HG03575 (cell line): Measurements from ENCODE around the gene ITGB3BP.
A peak's percentile ranks its signal among the peaks of the same experiment; 100 is the strongest.
"Not testable (repeated sequence)": the region's sequence is repeated elsewhere in the genome, so short reads cannot be mapped to it uniquely, and the experiment has no call there.

ENCODE experiments used
- ATAC-seq: cut with Tn5 transposase; IDR thresholded peaks from one replicate; pipeline ENCODE4 v1.9.1; 2021; ENCODE audit not compliant: unreplicated experiment, insufficient number of reproducible peaks, low FRiP score; ENCODE audit errors: extremely low read depth

ITGB3BP gene, protein sequence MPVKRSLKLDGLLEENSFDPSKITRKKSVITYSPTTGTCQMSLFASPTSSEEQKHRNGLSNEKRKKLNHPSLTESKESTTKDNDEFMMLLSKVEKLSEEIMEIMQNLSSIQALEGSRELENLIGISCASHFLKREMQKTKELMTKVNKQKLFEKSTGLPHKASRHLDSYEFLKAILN

DNA sequence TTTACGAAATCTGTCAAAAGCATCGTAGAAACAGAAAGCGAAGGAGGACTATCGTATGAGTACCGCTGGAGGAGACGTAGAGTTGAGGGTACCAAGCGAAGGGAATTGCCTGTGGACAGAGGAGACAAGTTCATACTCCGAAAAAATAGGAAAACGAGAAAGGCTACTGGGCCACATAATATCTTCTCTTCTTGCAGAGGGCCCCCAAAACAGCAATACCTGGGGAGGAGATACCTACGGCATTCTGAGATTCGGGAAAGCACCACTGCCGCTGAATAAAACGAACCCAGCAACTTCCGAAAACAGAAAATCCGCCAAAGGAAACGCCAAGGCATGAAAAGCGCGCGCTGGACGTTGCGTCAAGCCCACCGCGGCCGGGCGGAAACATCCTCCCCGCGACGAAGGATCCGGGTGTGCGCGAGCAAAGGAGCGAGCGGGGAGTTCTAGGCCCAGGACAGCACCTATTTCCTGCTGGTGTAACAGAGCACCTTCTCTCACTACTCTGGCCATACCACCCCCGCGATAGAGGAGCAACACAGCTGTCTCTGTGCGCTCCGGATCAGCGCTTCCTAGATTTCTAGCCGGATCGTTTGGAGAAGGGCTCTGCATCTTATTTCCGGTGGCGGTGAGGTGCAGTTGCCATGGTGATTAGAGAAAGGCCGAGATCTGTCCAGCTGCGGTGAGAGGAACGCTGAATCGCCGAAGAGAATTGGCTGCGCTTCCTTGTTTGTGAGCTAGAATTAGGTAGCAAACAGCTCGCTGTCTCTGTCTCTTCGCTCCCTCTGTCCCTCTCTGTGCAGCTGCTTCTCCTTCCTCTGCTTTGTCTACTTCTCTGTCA is at the start of gene ITGB3BP, which contains the start of gene EFCAB7:
TSS of gene ITGB3BP (minus strand) at position 335 of the 838 bp plus-strand sequence. CDS start at position 243, 92 bp downstream.
TSS of gene EFCAB7 (plus strand) at position 635 of the 838 bp plus-strand sequence. CDS start 2,048 bp downstream, outside the sequence.
- ATAC-seq = peak; percentile 69

GRCh38 chr1:63572686-63573085 is 49.7 kb upstream of the ITGB3BP start:
- not testable (repeated sequence) for ATAC-seq

GRCh38 chr1:63569640-63570316 is 46.8 kb upstream of the ITGB3BP start:
- no peak for ATAC-seq

DNA sequence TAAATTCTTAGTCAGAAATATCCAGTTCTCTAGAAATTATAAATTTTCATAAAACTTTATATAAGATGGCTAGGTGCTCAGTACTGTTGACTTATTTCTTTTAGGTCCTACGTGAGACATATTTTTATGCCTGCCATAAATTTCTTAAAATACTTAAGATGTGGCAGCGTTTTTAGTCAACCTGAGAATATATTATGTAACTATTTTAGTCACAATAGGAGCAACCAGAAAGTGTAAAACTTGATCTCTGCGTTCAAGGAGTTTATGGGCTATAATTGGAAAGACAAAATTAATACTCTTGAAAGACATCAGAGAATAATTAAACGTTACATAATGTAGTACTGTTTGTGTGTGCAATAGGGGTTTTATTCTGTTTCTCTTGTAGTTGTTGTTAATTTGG is 46.0 kb upstream of the ITGB3BP start:
- no peak for ATAC-seq

- ATAC-seq = no peak
Observed at GRCh38 chr1:63563745-63564144, 40.7 kb upstream of the ITGB3BP start.

- no peak for ATAC-seq
Observed at GRCh38 chr1:63559357-63559756, 36.3 kb upstream of the ITGB3BP start.

DNA sequence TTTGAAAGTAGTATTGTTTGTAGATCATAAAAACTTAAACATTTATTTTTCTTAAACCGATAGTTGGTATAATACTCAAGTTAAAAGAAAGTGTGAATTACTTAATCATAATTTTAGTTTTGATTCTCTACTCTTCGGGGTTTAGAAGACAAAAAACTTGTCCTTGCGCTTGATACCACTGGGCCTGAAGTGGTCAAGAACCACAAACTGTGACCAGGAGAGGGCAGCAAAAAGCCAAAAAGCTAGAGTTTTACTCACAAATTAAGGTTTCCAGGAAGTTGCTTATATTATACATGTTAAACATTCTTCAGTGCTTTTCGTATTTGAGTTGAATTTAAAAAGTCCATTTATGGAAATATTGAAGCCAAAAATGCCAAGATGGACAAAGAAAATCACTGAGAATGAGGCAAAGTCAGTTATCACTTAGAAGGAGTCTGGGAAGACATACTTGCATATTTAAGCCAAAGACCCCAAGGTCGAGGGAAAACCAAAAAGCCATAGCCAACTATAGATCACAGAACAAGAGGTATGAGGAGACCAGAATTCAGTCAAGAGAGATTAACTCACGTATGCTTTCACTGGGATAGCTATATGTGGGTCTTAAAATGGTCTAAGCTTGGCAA is 34.5 kb upstream of the ITGB3BP start:
- no peak for ATAC-seq

DNA sequence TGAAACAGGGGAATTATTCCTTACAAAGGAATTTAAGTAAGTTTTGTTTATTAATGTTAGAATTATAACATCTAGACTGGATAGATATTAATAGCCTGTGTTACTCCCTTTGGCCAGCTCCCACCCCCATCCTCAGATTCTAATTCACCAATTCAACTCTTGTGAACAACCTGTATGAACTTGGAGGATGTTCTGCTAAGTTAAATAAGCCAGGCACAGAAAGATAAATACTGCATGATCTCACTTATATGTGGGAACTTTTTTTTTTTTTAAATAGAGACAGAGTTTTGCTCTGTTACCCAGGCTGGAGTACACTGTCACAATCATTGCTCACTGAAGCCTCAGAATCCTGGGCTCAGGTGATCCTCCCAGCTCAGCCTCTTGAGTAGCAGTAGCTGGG is 32.5 kb upstream of the ITGB3BP start:
- ATAC-seq = no peak

GRCh38 chr1:63548877-63549276 is 25.9 kb upstream of the ITGB3BP start:
- ATAC-seq = no peak

DNA sequence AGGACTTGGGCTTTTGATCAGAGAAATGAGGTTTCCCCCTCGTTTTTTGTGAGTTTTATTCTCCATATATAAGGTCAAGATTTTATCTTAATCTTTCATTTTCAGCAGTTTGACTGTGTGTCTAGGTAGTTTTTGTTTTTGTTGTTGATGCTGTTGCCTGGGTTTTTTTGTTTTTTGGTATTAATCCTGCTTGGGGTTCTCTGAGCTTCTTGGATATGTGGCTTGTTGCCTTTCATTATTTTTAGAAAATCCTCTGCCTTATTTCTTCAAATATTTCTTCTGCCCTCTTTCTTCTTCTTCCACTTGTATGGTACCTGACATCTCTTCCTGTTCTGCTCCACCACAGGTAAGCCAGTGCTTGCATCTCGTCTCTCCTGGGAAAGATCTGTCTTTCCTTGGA is 25.3 kb upstream of the ITGB3BP start:
- ATAC-seq = no peak

GRCh38 chr1:63547621-63548294 is 24.7 kb upstream of the ITGB3BP start:
- no peak for ATAC-seq

DNA sequence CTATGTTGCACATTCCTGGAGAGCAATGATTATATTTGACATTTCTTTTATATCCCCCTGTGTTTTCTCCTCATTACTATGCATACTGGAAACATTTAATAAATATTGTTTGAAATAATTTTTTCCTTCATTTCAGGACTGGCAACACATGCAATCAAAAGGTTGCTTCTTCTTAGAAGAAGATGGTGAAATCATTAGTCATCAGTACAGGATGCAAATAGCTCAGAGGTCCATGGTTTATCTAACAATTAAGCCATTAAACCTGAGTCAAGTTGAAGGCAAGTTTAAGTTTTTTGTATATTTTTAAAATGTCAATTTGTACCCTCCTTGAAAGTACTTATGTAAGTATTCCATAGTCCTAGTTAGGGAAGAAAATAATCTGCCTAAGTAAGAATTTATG is 22.8 kb upstream of the ITGB3BP start:
- ATAC-seq = no peak

GRCh38 chr1:63537940-63538339 is 14.9 kb upstream of the ITGB3BP start:
- no peak for ATAC-seq

GRCh38 chr1:63537006-63537405 is 14.0 kb upstream of the ITGB3BP start:
- ATAC-seq = no peak

DNA sequence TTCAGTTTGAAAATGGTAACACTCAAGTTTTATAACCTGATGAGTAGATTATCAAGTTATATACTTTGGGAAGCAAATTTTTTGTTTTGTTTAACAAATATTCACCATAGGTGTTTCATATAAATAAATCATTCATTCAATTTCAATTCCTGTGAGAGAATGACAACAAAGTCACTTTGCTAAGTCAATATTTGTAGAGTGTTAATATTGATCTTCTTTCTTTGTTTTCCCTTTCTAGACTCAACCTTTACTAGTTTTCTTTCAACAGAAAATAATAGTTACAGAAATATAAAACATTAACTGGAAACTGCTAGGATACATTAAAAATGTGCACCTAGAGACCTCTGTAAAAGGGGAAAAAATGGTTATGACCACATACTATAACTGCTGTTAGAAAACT is 11.4 kb upstream of the ITGB3BP start:
- ATAC-seq = no peak

GRCh38 chr1:63533931-63534330 is 10.9 kb upstream of the ITGB3BP start:
- ATAC-seq = no peak

DNA sequence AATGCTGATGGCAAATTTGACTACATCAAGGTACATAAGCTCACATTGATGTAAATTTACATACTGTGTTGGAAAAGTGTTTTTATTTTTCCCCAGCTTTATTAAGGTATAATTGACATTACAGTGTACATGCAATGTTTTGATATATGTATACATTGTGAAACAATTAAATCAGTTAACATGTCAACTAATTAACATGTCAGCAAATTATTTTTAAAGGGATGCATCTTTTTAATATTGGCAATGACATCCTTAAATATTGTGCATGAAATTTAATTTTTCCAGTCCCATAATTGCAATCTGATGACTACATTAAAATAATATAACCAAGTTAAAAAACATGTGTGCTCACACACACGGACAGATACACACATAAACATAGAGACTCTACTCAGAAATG is 9.7 kb upstream of the ITGB3BP start:
- ATAC-seq = no peak

- ATAC-seq = no peak
Observed at GRCh38 chr1:63524201-63524600, 1.2 kb upstream of the ITGB3BP start.

DNA sequence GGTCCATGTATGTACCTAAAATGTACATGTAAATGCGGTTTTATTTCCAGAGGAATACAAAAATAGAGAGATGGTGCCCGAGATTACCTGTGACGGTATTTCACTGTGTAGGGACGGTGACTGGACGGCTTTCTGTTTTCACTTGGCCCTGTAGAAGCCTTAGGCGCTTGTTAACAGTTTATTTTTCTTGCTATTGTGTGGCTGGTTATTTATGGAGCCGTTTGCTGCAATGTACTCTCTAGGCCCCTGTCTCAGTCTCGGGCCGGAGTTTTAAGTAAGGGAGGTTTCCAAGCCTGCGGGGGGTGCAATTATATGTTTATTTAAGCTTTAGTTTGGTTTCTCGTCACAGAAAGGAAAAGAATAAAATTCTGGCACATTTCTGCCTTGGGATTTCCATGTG is 713 bp upstream of the ITGB3BP start:
- ATAC-seq = peak; percentile 12
